ENCODE results near the gene SPTB.

- no peak for TF ChIP-seq EZH2 (optimal IDR thresholded peaks at IDR 0.05; ENCODE audit: low read depth, low read length)
- no peak for TF ChIP-seq CTCF (IDR thresholded peaks at IDR 0.05; ENCODE audit: low read length)
- TF ChIP-seq EZH2phosphoT487 (IDR thresholded peaks at IDR 0.05; ENCODE audit: low read length): no peak
Measured at GRCh38 chr14:64871344-64871743, 8.4 kb downstream of the SPTB start.
